OCI-LY7 (cell line): ENCODE results near the gene SDK2. TPM values are rescaled to one million over a fixed set of nuclear protein-coding genes. Genes with fewer than 3 reads are reported as not detected.

Source experiments
- BruUV-seq: library from RNA; stranded (reverse); fragments of 400-500 nt; replicated peaks from 2 replicates; lab custom pipeline; 2021; lab: Mats Ljungman, UMichigan
- CTCF ChIA-PET: fragments of 300-600 bp; sonication (Branson Sonifier 250); formaldehyde crosslinking; loops from one replicate; lab custom pipeline; 2022; ENCODE audit warnings: antibody characterized with exemption; ENCODE audit not compliant: unreplicated experiment; lab: Charles Lee
- POLR2A ChIA-PET: fragments of 300-600 bp; sonication (Branson Sonifier 250); formaldehyde crosslinking; loops from one replicate; lab custom pipeline; 2022; ENCODE audit warnings: antibody characterized with exemption; lab: Charles Lee
- DNase-seq: peaks from one replicate; pipeline ENCODE4 v3.0.0-alpha.2; 2015; ENCODE audit warnings: low spot score
- H2AFZ ChIP-seq: fragments of 200-600 bp; sonication (generic), shearing (Covaris generic); 2 replicates; pipeline ENCODE4 v1.6.1; 2014; ENCODE audit warnings: mild to moderate bottlenecking, antibody characterized with exemption, low read length, moderate library complexity
- H3K27ac ChIP-seq: fragments of 200-600 bp; sonication (generic); 2 replicates; pipeline ENCODE4 v1.5.1; 2014; ENCODE audit warnings: mixed run types, low read depth, mild to moderate bottlenecking, moderate library complexity, low read length, inconsistent platforms; ENCODE audit not compliant: poor library complexity, severe bottlenecking
- H3K36me3 ChIP-seq: fragments of 200-600 bp; sonication (generic); 2 replicates; pipeline ENCODE4 v1.6.1; 2014; ENCODE audit warnings: mild to moderate bottlenecking, antibody characterized with exemption, low read length, moderate library complexity, mixed read lengths; ENCODE audit not compliant: insufficient read depth
- H3K4me1 ChIP-seq: fragments of 200-600 bp; sonication (generic); 2 replicates; pipeline ENCODE4 v1.5.1; 2014; ENCODE audit warnings: mild to moderate bottlenecking, low read length; ENCODE audit not compliant: insufficient read depth, poor library complexity, severe bottlenecking
- H3K4me2 ChIP-seq: fragments of 200-600 bp; sonication (generic); 2 replicates; pipeline ENCODE4 v1.6.1; 2014; ENCODE audit warnings: mild to moderate bottlenecking, low read length
- H3K4me3 ChIP-seq: fragments of 200-600 bp; sonication (generic); 2 replicates; pipeline ENCODE4 v1.5.1; 2014; ENCODE audit warnings: mild to moderate bottlenecking, low read depth, low read length; ENCODE audit not compliant: poor library complexity, severe bottlenecking
- H3K79me2 ChIP-seq: fragments of 200-600 bp; sonication (generic); 2 replicates; pipeline ENCODE4 v1.6.1; 2016; ENCODE audit warnings: low read depth, mild to moderate bottlenecking, low read length, moderate library complexity, mixed read lengths; ENCODE audit not compliant: insufficient read depth
- H3K9me2 ChIP-seq: fragments of 200-600 bp; sonication (generic); 2 replicates; pipeline ENCODE4 v1.6.1; 2016; ENCODE audit warnings: mild to moderate bottlenecking, low read length, mixed read lengths; ENCODE audit not compliant: insufficient read depth
- H3K9me3 ChIP-seq: fragments of 200-600 bp; sonication (generic); 2 replicates; pipeline ENCODE4 v1.6.1; 2014; ENCODE audit warnings: mild to moderate bottlenecking, mixed run types, low read length, mixed read lengths
- H4K20me1 ChIP-seq: fragments of 200-600 bp; sonication (generic); 2 replicates; pipeline ENCODE4 v1.6.1; 2014; ENCODE audit warnings: mild to moderate bottlenecking, antibody characterized with exemption, low read length, moderate library complexity, mixed read lengths; ENCODE audit not compliant: insufficient read depth
- EZH2phosphoT487 ChIP-seq: fragments of 200-600 bp; sonication (generic); IDR thresholded peaks from 2 replicates; pipeline ENCODE4 v1.6.1; 2018; ENCODE audit warnings: low read depth, borderline replicate concordance, mild to moderate bottlenecking, mixed run types, antibody characterized with exemption, low read length, moderate library complexity, mixed read lengths
- intact Hi-C: fragments of 100-400 bp; cut with micrococcal nuclease; formaldehyde crosslinking; loops from one replicate; pipeline ENCODE4 v1.10.0; 2022; ENCODE audit not compliant: unreplicated experiment
- total RNA-seq, 2 experiments: library from RNA; depleted of rRNA in 1 of 2; stranded (reverse); fragments of >200 nt in 1 of 2; shearing (Covaris generic) in 1 of 2; gene quantifications; 2 replicates each; pipeline ENCODE4 v1.2.3, GENCODE V29; 2014 to 2022
- TF ChIP-seq, protein P1 (sequence below): fragments of 200-600 bp; sonication (generic); conservative IDR thresholded peaks from 2 replicates; pipeline ENCODE4 v1.5.1; 2014; ENCODE audit warnings: mild to moderate bottlenecking, antibody characterized with exemption, low read length, moderate library complexity, mixed read lengths

The SDK2 gene
- total RNA-seq, 2 experiments from 2014 or later: 0.32 to 1.8 TPM

- Histone ChIP-seq H2AFZ (no peak overlapping the region), H3K9me2 (no peaks in the 10 kb centered on the region), H3K4me1 (no peaks in the 10 kb centered on the region), H3K79me2 (no peaks in the 10 kb centered on the region), H3K4me2 (no peak overlapping the region), H3K27ac (no peak overlapping the region), H3K9me3 (no peaks in the 10 kb centered on the region), H3K36me3 (no peaks in the 10 kb centered on the region), H4K20me1 (no peaks in the 10 kb centered on the region), H3K4me3 (no peak overlapping the region)
- intact Hi-C loops: no loop called here
- BruUV-seq: no TSS peak
- POLR2A ChIA-PET: no interaction called here
- TF ChIP-seq, protein P1, sequence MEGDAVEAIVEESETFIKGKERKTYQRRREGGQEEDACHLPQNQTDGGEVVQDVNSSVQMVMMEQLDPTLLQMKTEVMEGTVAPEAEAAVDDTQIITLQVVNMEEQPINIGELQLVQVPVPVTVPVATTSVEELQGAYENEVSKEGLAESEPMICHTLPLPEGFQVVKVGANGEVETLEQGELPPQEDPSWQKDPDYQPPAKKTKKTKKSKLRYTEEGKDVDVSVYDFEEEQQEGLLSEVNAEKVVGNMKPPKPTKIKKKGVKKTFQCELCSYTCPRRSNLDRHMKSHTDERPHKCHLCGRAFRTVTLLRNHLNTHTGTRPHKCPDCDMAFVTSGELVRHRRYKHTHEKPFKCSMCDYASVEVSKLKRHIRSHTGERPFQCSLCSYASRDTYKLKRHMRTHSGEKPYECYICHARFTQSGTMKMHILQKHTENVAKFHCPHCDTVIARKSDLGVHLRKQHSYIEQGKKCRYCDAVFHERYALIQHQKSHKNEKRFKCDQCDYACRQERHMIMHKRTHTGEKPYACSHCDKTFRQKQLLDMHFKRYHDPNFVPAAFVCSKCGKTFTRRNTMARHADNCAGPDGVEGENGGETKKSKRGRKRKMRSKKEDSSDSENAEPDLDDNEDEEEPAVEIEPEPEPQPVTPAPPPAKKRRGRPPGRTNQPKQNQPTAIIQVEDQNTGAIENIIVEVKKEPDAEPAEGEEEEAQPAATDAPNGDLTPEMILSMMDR: no peak
- TF ChIP-seq EZH2phosphoT487: no peak
- CTCF ChIA-PET: no interaction called here
- no peak for DNase-seq
Measured at GRCh38 chr17:73678999-73679398, 34.8 kb upstream of the SDK2 start.

- no peak overlapping the region for H3K4me2 ChIP-seq
- no peaks in the 10 kb centered on the region for H4K20me1 ChIP-seq
- H3K4me3 ChIP-seq: no peak overlapping the region
- intact Hi-C loops: no loop called here
- H3K9me2 ChIP-seq: no peaks in the 10 kb centered on the region
- no peaks in the 10 kb centered on the region for H3K36me3 ChIP-seq
- no peaks in the 10 kb centered on the region for H3K79me2 ChIP-seq
- DNase-seq: no peak
- no TSS peak for BruUV-seq
- TF ChIP-seq EZH2phosphoT487: no peak
- TF ChIP-seq, protein P1: no peak
- ChIA-PET CTCF (no interaction called here), POLR2A (no interaction called here)
- H3K9me3 ChIP-seq: no peaks in the 10 kb centered on the region; the same call in 1 of the 2 replicates
- H2AFZ ChIP-seq: no peak overlapping the region
- no peak overlapping the region for H3K27ac ChIP-seq
- peaks cover 8% of the 10 kb centered on the region for H3K4me1 ChIP-seq
Measured at GRCh38 chr17:73669771-73670170, 25.5 kb upstream of the SDK2 start.

GRCh38 chr17:73667181-73667959 is 23.1 kb upstream of the SDK2 start:
- H3K4me2 ChIP-seq: no peak overlapping the region
- H3K9me3 ChIP-seq: no peaks in the 10 kb centered on the region; the same call in 1 of the 2 replicates
- intact Hi-C loops: no loop called here
- ChIA-PET POLR2A (interaction anchor here (0.8 kb wide), 1 partner anchor 18 kb away, joined by 3 read pairs; no protein-coding TSS in a partner anchor), CTCF (no interaction called here)
- H3K27ac ChIP-seq: no peak overlapping the region
- peaks cover 8% of the 10 kb centered on the region for H3K4me1 ChIP-seq
- H3K9me2 ChIP-seq: no peaks in the 10 kb centered on the region
- H3K4me3 ChIP-seq: no peak overlapping the region
- no TSS peak for BruUV-seq
- H2AFZ ChIP-seq: peak overlapping the region; percentile 20; the same call in 1 of the 2 replicates
- TF ChIP-seq, protein P1: no peak
- no peak for TF ChIP-seq EZH2phosphoT487
- no peaks in the 10 kb centered on the region for H3K36me3 ChIP-seq
- no peaks in the 10 kb centered on the region for H3K79me2 ChIP-seq
- peak; percentile 39 for DNase-seq
- no peaks in the 10 kb centered on the region for H4K20me1 ChIP-seq
